HUES48 (cell line): ENCODE measurements around the gene RPS15.

Experiments
- H3K27ac ChIP-seq: one replicate; pipeline ENCODE4 v1.7.0; 2013; ENCODE audit warnings: low read depth, low read length, inconsistent platforms
- H3K27me3 ChIP-seq: 2 replicates; pipeline ENCODE4 v1.6.1; 2013; ENCODE audit warnings: mild to moderate bottlenecking, low read length; ENCODE audit not compliant: control insufficient read depth, insufficient read depth
- H3K36me3 ChIP-seq: 2 replicates; pipeline ENCODE4 v1.6.1; 2013; ENCODE audit warnings: low read length; ENCODE audit not compliant: control insufficient read depth, insufficient read depth
- H3K4me1 ChIP-seq: 2 replicates; pipeline ENCODE4 v1.6.1; 2013; ENCODE audit warnings: mild to moderate bottlenecking, low read length; ENCODE audit not compliant: control insufficient read depth, insufficient read depth
- H3K4me3 ChIP-seq: 2 replicates; pipeline ENCODE4 v1.5.1; 2013; ENCODE audit warnings: mild to moderate bottlenecking, low read depth, low read length
- H3K9ac ChIP-seq: 2 replicates; pipeline ENCODE4 v1.6.1; 2013; ENCODE audit warnings: mild to moderate bottlenecking, low read depth, low read length, moderate library complexity
- H3K9me3 ChIP-seq: 2 replicates; pipeline ENCODE4 v1.6.1; 2013; ENCODE audit warnings: low read length; ENCODE audit not compliant: control insufficient read depth, insufficient read depth

The RPS15 gene

DNA sequence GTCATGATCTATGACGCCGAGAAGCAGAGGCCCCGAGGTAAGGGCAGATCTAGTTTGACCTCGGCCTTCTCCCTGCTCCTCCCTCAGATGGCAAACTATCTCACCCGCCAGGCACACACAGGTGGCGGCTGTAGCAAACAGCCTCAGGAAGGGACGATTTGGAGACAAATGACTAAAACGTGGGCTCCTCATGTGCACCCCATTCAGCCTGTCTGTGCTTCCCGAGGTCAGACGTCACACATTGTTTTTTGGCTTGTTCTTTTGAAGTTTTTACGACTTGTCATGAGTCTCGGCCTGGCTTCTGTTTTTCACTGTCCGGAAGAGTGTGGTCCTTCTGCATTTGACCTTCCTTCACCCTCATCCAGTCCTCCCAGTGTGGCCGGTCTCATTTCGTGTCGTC lies 15.8 kb upstream of the RPS15 start:
- Histone ChIP-seq H3K36me3 (peaks cover 95% of the 10 kb centered on the region), H3K9me3 (no peaks in the 10 kb centered on the region), H3K27ac (no peak overlapping the region), H3K27me3 (no peaks in the 10 kb centered on the region), H3K4me1 (no peaks in the 10 kb centered on the region), H3K9ac (no peak overlapping the region), H3K4me3 (no peak overlapping the region)

DNA sequence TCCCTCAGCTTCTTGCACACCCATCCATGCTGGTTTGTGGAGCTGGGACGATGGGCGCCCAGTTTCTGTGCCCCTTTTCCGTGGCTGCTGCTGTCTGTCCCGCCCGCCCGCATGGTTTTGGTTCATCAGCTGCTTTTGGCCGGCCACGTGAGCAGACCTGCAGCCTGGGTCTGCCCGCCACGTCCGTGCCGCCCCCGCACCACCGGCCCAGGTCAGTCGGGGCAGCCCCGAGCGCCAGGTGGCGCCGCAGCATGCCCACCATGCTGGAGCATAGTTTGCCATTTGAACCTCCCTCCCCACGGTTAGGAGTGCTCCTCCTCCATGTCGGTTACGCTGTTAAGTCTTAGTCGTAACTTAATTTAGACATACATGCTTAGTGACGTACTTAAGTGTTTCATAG lies 15.3 kb upstream of the RPS15 start:
- Histone ChIP-seq H3K4me1 (no peaks in the 10 kb centered on the region), H3K27me3 (no peaks in the 10 kb centered on the region), H3K9me3 (no peaks in the 10 kb centered on the region), H3K36me3 (peaks cover 95% of the 10 kb centered on the region), H3K27ac (no peak overlapping the region), H3K9ac (no peak overlapping the region), H3K4me3 (no peak overlapping the region)

DNA sequence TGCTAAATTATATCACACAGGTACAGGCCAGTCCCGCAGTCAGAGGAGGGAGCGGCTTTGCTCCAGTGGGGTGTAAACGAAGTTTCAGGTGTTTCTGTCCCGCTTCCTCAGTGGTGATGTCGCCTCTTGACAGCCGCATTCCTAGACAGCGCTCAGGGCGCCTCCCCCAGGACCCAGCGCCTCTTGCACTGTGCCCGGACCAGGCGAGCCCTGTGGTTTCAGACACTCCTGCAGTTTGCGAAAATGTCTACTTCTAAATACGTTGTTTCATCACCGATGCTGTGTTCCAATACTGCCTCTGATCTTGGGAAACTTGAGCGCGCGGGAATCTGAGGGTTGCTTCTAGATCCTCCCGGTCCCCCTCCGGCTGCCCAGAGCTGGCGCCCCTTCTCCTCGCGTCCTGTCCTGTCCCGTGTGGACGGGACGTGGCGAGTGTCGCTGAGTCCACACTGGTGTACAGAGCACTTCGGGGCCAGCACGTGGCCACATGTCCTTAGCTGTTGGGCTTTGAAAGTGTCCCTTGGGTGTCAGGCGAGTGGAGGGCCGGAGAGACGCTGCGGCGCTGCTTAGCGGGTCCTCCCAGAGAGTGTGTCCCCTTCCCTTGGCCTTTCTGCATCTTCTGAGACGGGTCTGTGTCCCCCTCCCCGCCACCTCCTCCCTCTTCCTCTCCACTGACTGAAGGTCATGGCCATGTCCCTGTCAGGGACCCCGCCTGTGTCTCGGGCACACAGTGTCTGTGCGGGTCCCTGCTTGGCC lies 14.6 kb upstream of the RPS15 start:
- no peak overlapping the region for H3K9ac ChIP-seq
- H3K27ac ChIP-seq: no peak overlapping the region
- H3K36me3 ChIP-seq: peaks cover 95% of the 10 kb centered on the region

DNA sequence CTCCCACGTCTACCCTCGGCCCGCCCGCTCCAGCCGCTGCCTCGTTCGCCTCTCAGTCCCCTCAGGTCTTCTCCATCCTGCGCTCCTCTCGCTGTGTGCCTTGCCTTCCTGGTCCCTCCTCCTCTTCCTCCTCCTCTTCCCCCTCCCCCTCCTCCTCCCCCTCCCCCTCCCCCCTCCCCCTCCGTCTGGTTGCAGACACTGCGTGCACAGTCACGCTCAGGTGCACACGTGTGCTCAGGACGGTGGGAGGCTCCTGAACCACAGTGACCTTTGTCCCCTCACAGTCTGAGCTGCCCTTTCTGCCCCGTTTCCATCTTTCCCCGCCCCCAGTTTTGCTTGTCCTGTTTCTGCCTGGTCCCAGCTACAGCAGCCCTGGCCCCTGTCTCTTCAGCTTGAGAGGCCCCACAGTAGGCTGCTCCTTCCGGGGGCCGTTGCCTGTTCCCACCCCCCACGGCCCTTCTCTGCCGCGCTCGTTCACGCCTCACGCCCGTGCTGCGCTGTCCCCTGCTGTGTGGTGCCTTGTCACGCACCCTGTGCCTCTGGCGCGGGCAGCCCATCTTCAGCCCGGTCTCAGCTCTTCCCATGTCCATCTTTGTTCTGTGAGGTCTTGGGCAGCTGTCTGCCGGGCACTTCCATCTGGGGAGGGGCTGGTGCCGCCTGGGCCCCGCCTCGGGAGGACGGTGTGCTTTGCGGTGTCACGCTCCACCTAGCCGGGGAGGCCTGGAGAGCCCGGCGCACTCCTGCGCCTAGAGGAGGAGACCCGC lies 13.8 kb upstream of the RPS15 start:
- no peaks in the 10 kb centered on the region for H3K27me3 ChIP-seq
- no peaks in the 10 kb centered on the region for H3K9me3 ChIP-seq
- no peaks in the 10 kb centered on the region for H3K4me1 ChIP-seq
- H3K9ac ChIP-seq: no peak overlapping the region
- no peak overlapping the region for H3K27ac ChIP-seq
- no peak overlapping the region for H3K4me3 ChIP-seq
- H3K36me3 ChIP-seq: peaks cover 95% of the 10 kb centered on the region

More for the DNA sequence above, 14.6 kb upstream of the RPS15 start:
- Histone ChIP-seq H3K27me3 (no peaks in the 10 kb centered on the region), H3K4me1 (no peaks in the 10 kb centered on the region), H3K4me3 (no peak overlapping the region), H3K9me3 (no peaks in the 10 kb centered on the region)

GRCh38 chr19:1425102-1425837 lies 12.9 kb upstream of the RPS15 start:
- Histone ChIP-seq H3K9ac (no peak overlapping the region), H3K27ac (no peak overlapping the region), H3K4me3 (no peak overlapping the region), H3K4me1 (no peaks in the 10 kb centered on the region), H3K27me3 (no peaks in the 10 kb centered on the region), H3K36me3 (peaks cover 98% of the 10 kb centered on the region), H3K9me3 (no peaks in the 10 kb centered on the region)

DNA sequence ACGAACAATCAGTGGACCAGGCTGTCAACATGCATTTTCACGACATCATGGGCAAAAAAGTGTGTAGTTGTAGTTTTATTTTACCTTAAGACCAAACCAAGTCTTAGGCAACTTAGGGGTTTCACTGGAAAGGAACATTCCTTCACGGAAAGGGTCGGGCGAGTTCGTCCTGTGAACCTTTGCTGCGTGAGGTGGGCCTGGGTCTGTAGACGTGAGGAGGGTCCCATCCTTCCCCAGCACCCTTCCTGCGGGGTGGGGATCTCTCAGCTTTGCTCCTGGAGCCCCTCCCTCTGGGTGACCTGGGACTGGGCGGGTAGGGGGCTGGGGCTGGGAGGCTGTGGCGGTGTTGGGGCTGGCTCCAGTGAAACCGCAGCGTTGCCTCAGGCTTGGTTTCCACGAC lies 12.3 kb upstream of the RPS15 start:
- Histone ChIP-seq H3K9me3 (no peaks in the 10 kb centered on the region), H3K27ac (no peak overlapping the region), H3K27me3 (no peaks in the 10 kb centered on the region), H3K36me3 (peaks cover 95% of the 10 kb centered on the region), H3K4me1 (no peaks in the 10 kb centered on the region), H3K9ac (no peak overlapping the region), H3K4me3 (no peak overlapping the region)

DNA sequence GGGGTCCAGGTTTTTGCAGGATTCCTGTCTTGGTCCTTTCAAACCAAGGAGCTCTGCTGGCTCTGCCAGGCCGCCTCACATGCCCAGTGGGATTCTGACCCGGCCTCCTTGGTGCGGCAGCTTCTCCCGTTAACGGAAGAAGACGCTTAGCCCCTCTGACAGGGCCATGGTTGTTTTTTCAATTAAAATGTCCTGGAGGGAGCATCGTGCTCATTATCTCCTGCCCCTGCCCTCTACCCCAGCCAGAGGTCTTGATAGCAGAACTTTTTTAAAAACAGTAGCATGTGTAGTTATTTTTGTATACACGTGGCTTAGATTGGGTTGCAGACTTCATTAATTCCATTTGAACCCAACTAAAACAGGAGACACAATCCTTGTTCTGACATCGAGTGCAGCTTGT lies 11.5 kb upstream of the RPS15 start:
- Histone ChIP-seq H3K4me3 (no peak overlapping the region), H3K9me3 (no peaks in the 10 kb centered on the region), H3K27ac (no peak overlapping the region), H3K4me1 (no peaks in the 10 kb centered on the region), H3K9ac (no peak overlapping the region), H3K36me3 (peaks cover 93% of the 10 kb centered on the region), H3K27me3 (no peaks in the 10 kb centered on the region)

GRCh38 chr19:1427221-1427920 lies 10.8 kb upstream of the RPS15 start:
- H3K4me3 ChIP-seq: no peak overlapping the region
- H3K9ac ChIP-seq: no peak overlapping the region
- no peak overlapping the region for H3K27ac ChIP-seq
- H3K4me1 ChIP-seq: no peaks in the 10 kb centered on the region
- peaks cover 93% of the 10 kb centered on the region for H3K36me3 ChIP-seq
- H3K9me3 ChIP-seq: no peaks in the 10 kb centered on the region
- no peaks in the 10 kb centered on the region for H3K27me3 ChIP-seq

DNA sequence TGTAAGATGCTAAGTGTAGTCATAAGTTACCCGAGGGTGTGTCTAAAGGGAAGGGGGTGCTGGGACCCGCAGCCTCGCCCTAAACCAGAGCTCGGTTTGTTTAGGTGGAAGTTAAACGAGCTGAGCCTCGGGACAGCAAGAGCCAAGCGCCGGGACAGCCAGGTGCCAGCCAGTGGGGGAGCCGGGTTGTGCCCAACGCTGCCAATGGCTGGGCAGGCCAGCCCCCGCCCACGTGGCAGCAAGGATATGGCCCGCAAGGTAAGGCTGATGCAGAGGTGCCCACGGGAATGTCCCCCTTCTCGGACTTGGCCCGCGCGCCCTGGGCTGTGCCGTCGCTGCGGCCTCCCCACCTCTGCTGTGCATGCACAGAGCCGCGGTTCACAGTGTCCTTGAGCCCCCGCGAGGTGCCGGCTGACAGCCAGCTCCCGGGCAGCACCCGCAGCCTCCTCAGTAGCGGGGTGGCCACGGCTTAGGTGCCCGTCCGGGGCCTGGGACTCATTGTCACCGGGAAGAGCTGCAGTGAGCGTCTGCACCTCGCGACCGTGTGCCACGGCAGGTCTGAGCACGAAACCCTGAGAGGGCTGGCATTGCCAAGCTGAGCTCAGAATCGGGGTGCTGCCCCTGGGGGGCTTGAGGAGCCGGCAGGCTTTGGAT lies 9.3 kb upstream of the RPS15 start:
- no peak overlapping the region for H3K27ac ChIP-seq
- H3K27me3 ChIP-seq: no peaks in the 10 kb centered on the region
- no peak overlapping the region for H3K4me3 ChIP-seq
- H3K9ac ChIP-seq: no peak overlapping the region
- H3K9me3 ChIP-seq: no peaks in the 10 kb centered on the region
- peaks cover 92% of the 10 kb centered on the region for H3K36me3 ChIP-seq
- no peaks in the 10 kb centered on the region for H3K4me1 ChIP-seq

DNA sequence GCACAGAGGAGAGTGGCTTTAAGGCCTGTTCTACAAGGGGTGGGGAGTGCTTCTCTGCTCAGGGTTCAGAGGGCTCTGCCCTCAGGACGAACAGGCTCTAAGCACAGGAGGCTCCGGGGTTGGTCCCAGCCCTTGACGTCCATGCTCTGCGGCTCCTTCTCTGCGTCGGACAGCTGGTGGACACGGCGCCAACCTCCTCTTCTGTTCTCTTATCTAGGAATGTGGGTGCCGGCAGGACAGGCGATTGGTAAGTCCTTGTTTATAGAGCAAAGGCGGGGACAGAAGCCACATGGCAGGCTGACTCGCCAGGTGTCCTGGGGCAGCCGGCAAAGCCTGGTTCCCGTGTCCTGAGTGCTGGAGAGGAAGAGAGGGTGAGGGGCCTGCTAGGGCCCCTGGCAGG lies 8.4 kb upstream of the RPS15 start:
- H3K9ac ChIP-seq: no peak overlapping the region

More for the DNA sequence above, 8.4 kb upstream of the RPS15 start:
- H3K9me3 ChIP-seq: no peaks in the 10 kb centered on the region
- H3K4me3 ChIP-seq: no peak overlapping the region
- H3K4me1 ChIP-seq: no peaks in the 10 kb centered on the region
- H3K36me3 ChIP-seq: peaks cover 93% of the 10 kb centered on the region
- H3K27me3 ChIP-seq: no peaks in the 10 kb centered on the region
- no peak overlapping the region for H3K27ac ChIP-seq
